KOPT-K1 (cell line): Measurements from ENCODE around the gene TAS2R10.
"Not testable (repeated sequence)": the region's sequence is repeated elsewhere in the genome, so short reads cannot be mapped to it uniquely, and the experiment has no call there.

Experiments
- H3K27ac ChIP-seq: fragments of 200-600 bp; sonication (generic); 2 replicates; pipeline ENCODE4 v1.5.1; 2016; ENCODE audit warnings: antibody characterized with exemption, mild to moderate bottlenecking, low read depth, low read length; ENCODE audit not compliant: poor library complexity, severe bottlenecking
- H3K36me3 ChIP-seq: fragments of 200-600 bp; sonication (generic); 2 replicates; pipeline ENCODE4 v1.5.1; 2017; ENCODE audit warnings: antibody characterized with exemption, mild to moderate bottlenecking, low read length, moderate library complexity; ENCODE audit not compliant: insufficient read depth
- H3K9me3 ChIP-seq: fragments of 200-600 bp; sonication (generic); 2 replicates; pipeline ENCODE4 v1.5.1; 2017; ENCODE audit warnings: antibody characterized with exemption, low read length, mild to moderate bottlenecking; ENCODE audit not compliant: insufficient read depth, poor library complexity, severe bottlenecking

Gene TAS2R10

GRCh38 chr12:10811883-10812536 lies 14.1 kb downstream of the TAS2R10 start:
- H3K36me3 ChIP-seq = no peaks in the 10 kb centered on the region
- no peaks in the 10 kb centered on the region for H3K9me3 ChIP-seq
- no peak overlapping the region for H3K27ac ChIP-seq

DNA sequence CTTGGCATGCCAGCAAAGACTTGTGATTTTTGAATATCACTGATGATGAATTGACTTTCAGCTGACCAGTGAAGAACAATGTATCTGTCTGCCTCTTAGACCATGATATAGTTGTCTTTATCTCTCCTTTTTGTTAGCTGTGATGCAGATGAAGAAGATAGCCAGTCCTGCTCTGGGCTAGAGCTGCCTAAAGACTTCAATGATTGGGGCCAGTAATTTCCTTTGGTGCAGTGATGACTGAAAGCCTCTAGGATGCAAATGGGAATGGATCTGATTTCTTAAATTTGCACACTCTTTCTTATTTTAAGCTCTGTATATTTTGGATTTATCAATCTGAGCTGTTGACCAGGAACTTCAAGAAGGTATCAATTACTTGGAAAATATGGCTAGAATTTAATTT lies 16.1 kb downstream of the TAS2R10 start, which contains the start of gene TAS2R9:
Gene TAS2R9 (minus strand): TSS at position 101 of the 400 bp plus-strand sequence. CDS start 93 bp downstream, at position 8.
- Histone ChIP-seq H3K36me3 (no peaks in the 10 kb centered on the region), H3K9me3 (no peaks in the 10 kb centered on the region), H3K27ac (no peak within 1 kb of the TSS)

GRCh38 chr12:10807186-10807585 lies 19.0 kb downstream of the TAS2R10 start, which contains the start of gene TAS2R8:
TAS2R8 (minus strand) TSS chr12:10807286; CDS start chr12:10806980, 306 bp downstream.
- Histone ChIP-seq H3K36me3 (no peaks in the 10 kb centered on the region), H3K9me3 (no peaks in the 10 kb centered on the region), H3K27ac (no peak within 1 kb of the TSS)

GRCh38 chr12:10802587-10802986 lies 23.6 kb downstream of the TAS2R10 start, which contains the start of gene TAS2R7:
TAS2R7 (minus strand) TSS chr12:10802627; CDS start chr12:10802570, 57 bp downstream.
- Histone ChIP-seq H3K36me3 (no peaks in the 10 kb centered on the region), H3K27ac (no peak within 1 kb of the TSS), H3K9me3 (no peaks in the 10 kb centered on the region)

DNA sequence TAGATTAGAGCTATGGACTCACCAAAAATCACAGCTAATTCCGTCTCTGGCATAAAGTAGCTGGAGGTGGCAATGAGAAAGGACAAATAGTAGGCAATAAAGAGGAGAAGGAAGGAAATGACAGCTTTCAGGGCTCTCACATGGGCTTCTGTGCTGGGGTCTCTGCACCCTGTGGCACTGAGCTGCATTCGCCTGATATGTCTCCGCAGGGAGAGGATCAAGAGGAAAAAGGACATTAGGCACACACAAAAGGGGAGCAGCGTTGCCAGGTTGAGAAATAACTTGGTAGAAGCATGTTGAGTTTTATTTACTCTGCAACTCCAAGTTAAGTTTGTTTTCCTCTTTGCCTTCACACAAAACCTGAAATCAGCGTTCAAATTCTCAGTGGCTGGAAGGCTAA lies 24.4 kb downstream of the TAS2R10 start:
- Histone ChIP-seq H3K27ac (no peak overlapping the region), H3K9me3 (no peaks in the 10 kb centered on the region), H3K36me3 (no peaks in the 10 kb centered on the region)

- no peak overlapping the region for H3K27ac ChIP-seq
- no peaks in the 10 kb centered on the region for H3K9me3 ChIP-seq
- H3K36me3 ChIP-seq = no peaks in the 10 kb centered on the region
Measured at GRCh38 chr12:10794222-10794621, 31.9 kb downstream of the TAS2R10 start.

DNA sequence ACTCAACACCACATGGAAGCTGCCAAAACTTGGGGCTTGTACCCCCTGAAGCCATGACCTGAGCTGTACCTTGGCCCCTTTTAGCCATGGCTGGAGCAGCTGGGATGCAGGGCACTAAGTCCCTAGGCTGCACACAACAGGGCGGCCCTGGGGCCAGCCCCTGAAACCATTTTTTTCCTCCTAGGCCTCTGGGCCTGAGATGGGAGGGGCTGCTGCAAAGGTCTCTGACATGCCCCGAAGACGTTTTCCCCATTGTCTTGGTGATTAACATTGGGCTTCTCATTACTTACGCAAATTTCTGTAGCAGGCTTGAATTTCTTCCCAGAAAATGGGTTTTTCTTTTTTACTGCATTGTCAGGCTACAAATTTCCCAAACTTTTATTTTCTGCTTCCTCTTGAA lies 34.4 kb downstream of the TAS2R10 start:
- not testable (repeated sequence) for H3K27ac ChIP-seq, H3K9me3 ChIP-seq, H3K36me3 ChIP-seq

DNA sequence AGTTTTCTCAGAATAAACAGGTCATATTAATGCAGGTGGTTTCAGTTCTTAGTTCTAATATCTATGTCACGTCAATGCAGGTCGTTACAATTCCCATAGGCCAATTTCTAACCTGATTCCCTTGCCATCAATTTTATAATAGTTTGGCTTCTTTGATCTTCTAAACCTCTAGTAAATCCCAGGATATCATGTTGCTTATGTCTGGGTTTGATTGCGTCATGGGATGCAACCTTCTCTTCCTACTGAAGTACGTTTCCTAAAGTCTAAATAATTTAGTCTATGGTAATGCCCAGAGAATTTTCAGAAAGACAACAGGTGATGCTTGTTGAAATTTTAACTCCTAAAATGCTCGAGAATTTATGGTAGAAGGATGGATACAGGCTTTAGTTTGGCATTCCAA lies 42.9 kb downstream of the TAS2R10 start:
- Histone ChIP-seq H3K36me3 (no peaks in the 10 kb centered on the region), H3K27ac (no peak overlapping the region), H3K9me3 (no peaks in the 10 kb centered on the region)

DNA sequence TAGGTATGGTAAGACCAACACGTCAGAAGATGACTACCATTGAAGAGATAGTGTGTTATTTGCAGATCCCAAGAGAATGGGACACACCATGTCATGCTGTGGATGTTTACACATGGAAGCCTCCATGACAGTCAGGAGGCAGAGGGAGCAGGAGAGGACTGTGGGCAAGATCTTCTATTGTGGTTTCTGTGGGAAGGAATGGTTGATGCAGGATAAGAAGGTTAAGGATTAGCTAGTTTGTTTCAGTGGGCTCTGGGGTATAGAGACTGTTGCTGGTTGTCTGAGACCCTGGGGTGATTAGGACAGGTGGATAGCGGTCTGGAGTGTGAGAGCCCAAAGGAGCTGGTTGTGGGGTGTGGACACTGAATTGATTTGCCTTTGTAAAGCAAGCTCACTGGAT lies 47.1 kb downstream of the TAS2R10 start:
- Histone ChIP-seq H3K9me3 (no peaks in the 10 kb centered on the region), H3K27ac (no peak overlapping the region), H3K36me3 (no peaks in the 10 kb centered on the region)
